ENCODE data around the gene DEK.
"Not testable (repeated sequence)": the region's sequence is repeated elsewhere in the genome, so short reads cannot be mapped to it uniquely, and the experiment has no call there.

GRCh38 chr6:18310010-18310409, 45.7 kb upstream of the DEK start:
- not testable (repeated sequence) for TF ChIP-seq CTCF (conservative IDR thresholded peaks at IDR 0.05; ENCODE audit: low read length); EZH2phosphoT487 (IDR thresholded peaks at IDR 0.05; ENCODE audit: borderline replicate concordance, low read depth, low read length)

Data from OCI-LY7 (cell line).